ENCODE results near the gene DENND2C.

DNA sequence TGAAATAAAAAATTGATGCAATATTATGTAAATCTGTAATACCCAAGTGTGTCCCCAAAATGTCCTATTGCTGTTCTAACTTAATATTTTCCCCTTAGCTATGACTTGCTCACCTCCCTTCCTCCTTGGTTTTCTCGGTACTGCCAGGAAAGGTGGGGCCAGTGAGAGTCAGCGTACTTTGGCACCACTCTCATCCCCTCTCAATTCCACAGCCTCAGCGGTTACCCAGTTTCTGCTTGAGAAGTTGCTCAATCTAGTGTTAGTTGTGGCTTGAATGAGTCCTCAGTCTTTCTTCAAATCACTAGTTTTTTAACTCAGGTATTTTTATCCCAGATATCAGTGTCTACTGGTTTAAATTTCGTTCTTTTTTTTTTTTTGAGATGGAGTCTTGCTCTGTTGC is 120.7 kb downstream of the DENND2C start:
- TF ChIP-seq, protein P1, sequence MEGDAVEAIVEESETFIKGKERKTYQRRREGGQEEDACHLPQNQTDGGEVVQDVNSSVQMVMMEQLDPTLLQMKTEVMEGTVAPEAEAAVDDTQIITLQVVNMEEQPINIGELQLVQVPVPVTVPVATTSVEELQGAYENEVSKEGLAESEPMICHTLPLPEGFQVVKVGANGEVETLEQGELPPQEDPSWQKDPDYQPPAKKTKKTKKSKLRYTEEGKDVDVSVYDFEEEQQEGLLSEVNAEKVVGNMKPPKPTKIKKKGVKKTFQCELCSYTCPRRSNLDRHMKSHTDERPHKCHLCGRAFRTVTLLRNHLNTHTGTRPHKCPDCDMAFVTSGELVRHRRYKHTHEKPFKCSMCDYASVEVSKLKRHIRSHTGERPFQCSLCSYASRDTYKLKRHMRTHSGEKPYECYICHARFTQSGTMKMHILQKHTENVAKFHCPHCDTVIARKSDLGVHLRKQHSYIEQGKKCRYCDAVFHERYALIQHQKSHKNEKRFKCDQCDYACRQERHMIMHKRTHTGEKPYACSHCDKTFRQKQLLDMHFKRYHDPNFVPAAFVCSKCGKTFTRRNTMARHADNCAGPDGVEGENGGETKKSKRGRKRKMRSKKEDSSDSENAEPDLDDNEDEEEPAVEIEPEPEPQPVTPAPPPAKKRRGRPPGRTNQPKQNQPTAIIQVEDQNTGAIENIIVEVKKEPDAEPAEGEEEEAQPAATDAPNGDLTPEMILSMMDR (IDR thresholded peaks at IDR 0.05; ENCODE audit: poor library complexity): no peak
- no peak for TF ChIP-seq EZH2 (IDR thresholded peaks at IDR 0.05; ENCODE audit: borderline replicate concordance)

All from hepatocyte (in vitro differentiated cells).